Inflammatory macrophage treated with lipopolysaccharide for 4 hours (primary cell): ENCODE measurements around the gene RBL2.
"Not testable (repeated sequence)": the region's sequence is repeated elsewhere in the genome, so short reads cannot be mapped to it uniquely, and the experiment has no call there.

Experiments used
- DNase-seq: peaks from one replicate; pipeline ENCODE4 v3.0.0-alpha.2; 2020

Gene RBL2

DNA sequence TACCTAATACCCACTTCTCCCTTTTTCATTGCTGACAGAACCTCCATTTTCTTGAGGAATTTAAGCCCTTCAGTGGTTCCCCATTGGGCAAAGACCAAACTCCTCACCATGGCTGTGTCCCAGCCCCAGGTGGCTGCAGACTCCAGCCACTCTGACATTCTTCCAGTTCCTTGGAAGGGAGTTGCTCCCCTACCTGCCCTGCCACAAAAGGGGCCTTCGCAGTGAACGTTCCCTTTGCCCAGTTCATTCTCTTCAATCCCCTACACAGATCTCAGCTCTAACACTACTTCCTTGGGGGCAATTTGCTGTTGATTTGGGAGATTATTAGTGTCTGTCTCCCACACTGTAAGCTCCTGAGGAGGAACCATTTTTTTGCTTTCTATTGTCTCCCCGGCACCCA lies 72.0 kb downstream of the RBL2 start:
- no peak for DNase-seq

DNA sequence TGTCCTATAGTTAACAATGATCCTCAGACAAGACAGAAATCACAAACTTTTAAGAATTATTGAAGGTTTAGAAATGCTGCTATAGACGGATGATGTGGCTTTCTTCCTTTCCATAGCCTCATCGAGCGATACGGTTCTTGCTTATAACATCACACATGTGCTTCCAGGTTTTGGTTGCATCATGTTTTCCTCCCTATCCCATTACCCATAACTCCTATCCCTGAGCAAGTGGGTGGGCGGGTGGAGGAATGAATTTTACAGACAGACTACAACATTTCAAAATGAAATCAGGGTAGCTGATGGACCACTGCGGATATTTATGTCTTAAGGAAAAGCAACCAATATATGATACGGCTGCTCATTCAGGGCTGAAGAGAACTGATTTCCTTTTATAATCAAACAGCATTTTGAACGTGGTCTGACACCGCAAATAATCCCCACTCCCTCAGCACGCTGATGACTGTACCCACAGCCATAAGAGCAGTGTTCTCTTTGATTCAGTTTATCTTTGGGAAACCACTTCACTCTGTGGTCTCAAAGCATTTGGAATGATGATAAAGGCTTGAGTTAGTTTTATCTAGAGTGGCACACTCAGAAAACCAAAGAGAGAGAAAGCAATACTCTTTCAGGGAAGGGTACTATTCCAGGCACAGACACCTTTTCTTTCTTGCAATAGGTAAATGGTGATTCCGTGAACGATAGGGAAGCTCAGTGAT lies 73.4 kb downstream of the RBL2 start:
- no peak for DNase-seq

GRCh38 chr16:53509906-53510703 lies 75.8 kb downstream of the RBL2 start:
- peak; percentile 53 for DNase-seq

DNA sequence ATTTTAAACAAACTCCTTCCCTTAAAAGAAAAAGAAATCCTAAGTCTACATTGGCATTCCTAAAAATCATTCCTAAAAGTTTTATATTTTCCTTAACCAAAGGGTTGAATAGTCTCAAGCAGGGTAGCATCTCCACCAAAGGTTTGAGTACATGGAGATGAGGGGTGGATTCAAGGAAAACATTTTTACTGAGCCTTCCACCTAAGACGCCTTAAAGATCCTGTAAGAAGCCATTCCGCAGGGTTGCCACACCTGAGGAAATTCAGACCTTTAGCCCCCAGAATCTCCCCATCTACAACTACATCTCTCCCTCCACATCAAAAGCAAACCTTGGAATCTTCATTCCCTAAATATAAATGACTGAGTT lies 76.4 kb downstream of the RBL2 start:
- DNase-seq = no peak

GRCh38 chr16:53511084-53511402 lies 76.8 kb downstream of the RBL2 start:
- no peak for DNase-seq

DNA sequence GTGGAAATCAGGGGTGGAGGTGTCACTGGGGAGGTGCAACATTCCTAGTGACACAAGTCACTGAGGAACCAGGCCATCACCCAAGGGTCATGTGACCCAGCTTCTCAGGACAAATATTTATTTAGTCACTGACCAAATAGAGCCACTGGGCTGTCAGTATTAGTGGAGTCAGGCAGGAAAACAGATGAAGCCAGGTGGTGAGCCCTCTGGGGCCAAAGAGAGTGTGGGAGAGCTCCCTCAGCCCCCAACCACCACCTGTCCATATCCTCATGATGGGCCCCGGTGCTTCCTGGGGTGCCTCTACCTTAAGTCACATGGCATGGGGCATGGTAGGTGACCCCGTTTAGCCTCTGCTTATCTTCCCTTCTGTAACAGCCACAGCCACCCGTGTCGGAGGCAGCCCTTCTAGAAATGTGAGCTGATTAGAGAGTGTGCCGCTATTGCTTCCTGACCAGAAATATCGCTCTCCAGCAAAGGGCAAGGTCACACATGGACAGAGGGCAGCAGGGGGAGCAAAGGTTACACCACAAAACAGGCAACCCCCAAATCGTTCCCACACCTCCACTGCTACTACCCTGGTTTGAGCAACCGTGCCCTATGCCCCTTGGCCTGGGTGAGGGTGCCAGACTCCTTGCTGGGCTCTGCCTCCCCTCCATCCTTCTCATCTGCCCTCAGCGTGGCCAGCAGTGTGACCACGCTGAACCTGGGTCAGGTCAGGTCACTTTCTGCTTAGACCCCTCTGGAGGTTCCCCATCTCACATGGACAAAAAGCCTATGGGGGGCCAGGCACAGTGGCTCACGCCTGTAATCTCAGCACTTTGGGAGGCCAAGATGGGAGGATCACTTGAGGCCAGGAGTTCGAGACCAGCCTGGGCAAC lies 77.4 kb downstream of the RBL2 start:
- no peak for DNase-seq

DNA sequence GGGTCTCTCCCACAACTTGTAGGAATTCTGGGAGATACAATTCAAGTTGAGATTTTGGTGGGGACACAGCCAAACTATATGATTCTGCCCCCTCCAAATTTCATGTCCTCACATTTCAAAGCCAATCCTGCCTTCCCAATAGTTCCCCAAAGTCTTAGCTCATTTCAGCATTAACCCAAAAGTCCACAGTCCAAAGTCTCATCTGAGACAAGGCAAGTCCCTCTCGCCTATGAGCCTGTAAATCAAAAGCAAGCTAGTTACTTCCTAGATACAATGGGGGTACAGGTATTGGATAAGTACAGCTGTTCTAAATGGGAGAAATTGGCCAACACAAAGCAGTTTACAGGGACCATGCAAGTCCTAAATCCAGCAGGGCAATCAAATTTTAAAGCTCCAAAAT lies 78.5 kb downstream of the RBL2 start:
- not testable (repeated sequence) for DNase-seq

GRCh38 chr16:53515259-53515658 lies 81.0 kb downstream of the RBL2 start:
- DNase-seq = no peak

GRCh38 chr16:53515811-53516210 lies 81.5 kb downstream of the RBL2 start:
- no peak for DNase-seq

DNA sequence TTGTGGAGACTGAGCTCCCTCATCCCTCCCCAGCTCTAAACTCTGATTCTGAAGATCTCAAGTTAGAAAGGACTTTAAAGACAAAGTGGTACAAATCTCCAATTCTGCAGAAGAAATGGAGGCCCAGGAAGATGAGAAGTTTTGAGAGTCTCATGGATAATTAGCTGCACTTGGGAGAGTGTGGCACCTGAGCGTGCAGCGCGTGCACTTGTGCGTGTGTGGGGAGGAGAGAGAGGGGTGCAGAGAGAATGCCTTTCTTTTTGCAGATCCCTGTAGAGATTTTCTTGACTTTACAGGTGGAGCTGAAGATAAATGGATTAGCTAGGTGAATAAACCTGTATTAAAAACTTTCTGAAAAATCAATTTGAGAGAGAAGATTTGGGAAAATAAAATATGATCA lies 83.6 kb downstream of the RBL2 start:
- no peak for DNase-seq

DNA sequence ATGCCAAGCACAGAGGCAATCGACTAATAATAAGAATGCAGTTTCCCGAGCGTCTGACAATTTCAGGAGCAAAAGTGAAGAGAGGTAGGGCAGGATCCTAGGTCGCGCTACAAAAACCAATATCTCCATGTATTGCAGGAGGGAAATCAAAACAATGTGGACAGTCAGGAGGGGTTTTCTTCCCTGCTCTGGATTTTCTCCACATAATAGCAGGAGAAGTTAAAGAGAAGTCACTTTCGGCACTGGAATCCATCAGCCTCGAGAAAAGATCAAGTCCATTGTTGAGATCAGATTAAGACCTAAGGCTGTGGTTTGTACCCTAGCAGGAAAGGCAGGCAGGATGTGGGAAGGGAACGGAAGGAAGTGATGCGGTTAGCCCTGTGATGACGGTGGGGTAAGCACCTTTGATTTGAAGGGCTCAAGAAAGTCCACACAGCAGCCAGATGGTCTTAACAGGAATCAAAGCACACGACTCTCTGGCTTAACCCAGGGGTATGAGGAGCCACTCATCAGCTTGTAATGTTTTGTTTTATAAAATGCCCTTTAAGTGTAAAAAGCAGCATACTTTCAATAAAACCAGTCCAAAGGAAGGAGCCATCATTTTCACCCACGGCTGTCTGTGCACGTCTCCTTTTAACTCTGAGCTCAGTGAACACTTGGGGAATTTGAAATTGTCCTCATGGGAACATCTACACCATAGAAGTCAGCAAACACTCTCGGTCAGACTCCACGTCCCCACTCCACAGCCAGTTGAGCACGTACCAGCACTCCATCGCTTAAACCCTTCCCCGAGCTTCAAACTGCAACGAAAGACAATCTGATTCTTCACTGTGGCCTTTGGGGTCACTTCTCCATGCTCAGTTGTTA lies 84.5 kb downstream of the RBL2 start:
- peak; percentile 2 for DNase-seq

- DNase-seq = no peak
Measured at GRCh38 chr16:53519417-53520091, 85.3 kb downstream of the RBL2 start.

DNA sequence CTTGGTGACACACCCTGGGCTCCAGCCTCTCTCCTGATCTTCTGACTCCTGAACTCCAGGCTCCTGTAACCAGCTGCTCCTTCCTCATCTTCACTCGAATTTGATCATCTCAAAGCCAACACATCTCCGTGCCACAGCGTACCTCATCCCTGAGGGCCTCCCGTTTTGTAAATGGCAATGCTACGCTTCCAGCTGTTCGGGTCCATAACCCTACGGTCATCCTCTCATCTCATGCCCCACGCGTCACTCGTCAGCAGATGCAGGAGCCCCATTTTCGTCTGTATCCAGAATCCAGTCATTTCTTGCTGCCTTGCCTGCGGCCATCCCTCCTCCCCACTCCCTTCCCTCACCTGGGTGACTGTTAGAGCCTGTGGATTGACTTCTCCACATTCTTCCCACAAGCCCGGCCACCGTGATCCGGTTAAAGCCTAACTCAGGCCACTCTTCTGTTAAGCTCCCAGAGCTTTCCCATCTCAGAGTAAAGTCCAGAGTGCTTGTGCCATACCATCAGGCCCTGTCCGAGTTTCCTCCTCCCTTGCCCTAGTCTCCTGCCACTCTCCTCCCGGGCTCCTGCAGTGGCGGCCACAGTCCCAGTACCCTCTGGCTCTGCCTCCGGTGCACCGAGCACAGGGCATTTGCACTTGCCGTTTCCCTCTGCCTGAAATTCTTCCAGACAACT lies 89.0 kb downstream of the RBL2 start:
- DNase-seq = no peak

GRCh38 chr16:53523971-53524548 lies 89.8 kb downstream of the RBL2 start:
- DNase-seq = no peak

- DNase-seq = no peak
Measured at GRCh38 chr16:53528797-53529196, 94.5 kb downstream of the RBL2 start.

DNA sequence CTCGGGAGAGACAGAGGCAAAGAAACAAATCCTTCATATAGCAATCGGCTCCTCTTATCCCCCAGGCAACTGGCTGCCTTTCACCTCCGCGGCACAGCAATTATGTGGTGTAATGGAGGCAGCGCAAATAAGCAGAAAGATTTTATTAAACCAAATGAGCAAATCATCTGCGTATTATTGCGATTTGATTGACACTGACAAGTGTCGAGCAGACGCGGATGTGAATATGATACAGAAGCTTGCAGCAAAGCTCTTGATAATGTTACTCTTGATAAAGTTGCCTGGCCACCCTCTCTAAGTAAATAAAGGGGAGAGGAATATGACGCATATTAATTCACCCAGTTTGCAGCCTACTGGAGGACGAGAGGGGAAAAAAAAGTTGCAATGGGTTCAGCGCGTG lies 95.2 kb downstream of the RBL2 start:
- no peak for DNase-seq

DNA sequence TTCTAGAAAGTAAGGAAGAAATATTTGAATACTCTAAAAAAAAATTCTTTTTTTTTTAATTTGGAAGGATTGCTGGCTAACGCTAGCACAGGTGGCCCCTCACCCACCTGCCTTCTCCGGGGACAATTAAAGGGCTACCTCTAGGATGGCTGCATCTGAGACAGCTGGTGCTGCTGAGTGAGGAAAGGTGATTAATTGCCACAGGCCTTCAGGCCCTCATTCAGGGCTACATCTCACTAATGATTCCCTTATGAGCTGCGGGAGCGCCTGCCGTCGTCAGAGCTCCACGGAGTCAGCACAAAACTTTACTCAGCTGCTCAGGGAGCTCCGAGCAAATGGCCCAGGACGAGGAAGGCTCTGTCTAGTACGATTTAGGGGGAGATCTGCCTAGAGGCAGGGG lies 95.8 kb downstream of the RBL2 start:
- no peak for DNase-seq

DNA sequence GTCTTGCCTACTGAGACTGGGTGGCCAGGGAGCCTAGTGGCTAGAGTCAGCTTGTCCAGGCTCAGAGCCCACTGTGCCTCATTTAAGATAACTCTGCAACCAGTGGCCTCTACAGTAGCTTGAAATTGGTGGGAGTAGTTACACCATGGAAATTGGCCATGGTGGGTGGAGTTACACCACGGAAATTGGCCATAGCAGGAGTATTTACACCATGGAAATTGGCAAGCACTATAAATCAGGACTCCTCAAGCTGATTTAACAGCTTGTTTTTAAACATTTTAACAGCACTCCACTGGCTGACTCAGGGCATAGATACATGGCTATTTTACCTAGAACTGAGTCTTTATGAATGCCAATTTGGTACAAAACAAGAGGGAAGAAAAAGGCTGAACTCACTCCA lies 96.5 kb downstream of the RBL2 start:
- no peak for DNase-seq

DNA sequence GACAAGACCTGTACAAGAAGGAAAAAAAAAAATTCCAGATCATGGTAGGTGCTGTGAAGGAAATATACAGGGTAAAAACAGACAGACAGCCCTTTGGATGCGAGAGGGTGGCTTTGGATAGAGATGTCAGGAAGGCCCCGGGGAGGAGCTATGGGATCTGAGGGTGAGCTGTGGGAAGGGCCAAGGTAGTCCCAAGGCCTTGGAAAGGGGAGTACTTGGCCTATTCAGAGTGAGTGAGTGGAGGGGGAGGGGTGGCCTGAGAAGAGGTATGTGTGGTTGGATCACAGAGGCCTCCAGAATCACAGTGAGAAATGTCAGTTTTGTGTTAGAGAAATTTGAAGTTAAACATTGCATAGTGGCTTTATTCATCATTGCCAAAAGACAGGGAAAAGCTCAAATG lies 99.9 kb downstream of the RBL2 start:
- no peak for DNase-seq

DNA sequence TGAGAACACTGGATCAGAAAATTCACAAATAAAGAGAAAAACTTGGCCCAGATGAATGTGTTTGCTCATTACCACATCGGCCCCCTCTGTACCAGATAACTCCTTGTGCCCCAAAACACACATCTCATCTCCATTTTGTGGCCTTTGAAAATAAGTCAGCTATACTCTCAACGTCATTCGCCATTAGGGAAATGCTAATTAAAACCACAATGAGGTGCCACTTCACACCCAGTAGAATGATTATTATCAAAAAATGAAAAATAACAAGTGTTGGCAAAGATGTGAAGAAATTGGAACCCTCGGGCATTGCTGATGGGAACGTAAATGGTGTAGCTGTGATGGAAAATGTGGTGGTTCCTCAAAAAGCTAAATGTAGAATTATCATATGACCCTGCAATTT lies 103.4 kb downstream of the RBL2 start:
- DNase-seq = no peak

GRCh38 chr16:53539346-53539745 lies 105.1 kb downstream of the RBL2 start:
- not testable (repeated sequence) for DNase-seq
